HEK293 (cell line): ENCODE data around the gene JUP.

Experiments used
- BCL11A ChIP-seq: fragments of 450-650 bp; formaldehyde crosslinking; IDR thresholded peaks from 2 replicates; pipeline ENCODE4 v1.5.1; 2016; ENCODE audit warnings: low read depth, missing biosample characterization, missing genetic modification characterization
- EGR2 ChIP-seq: fragments of 450-650 bp; formaldehyde crosslinking; IDR thresholded peaks from 2 replicates; pipeline ENCODE4 v1.5.1; 2016; ENCODE audit warnings: low read depth, missing biosample characterization, missing genetic modification characterization
- KLF9 ChIP-seq: fragments of 450-650 bp; formaldehyde crosslinking; IDR thresholded peaks from 2 replicates; pipeline ENCODE4 v1.5.1; 2016; ENCODE audit warnings: missing biosample characterization, missing genetic modification characterization, low read depth
- PRDM1 ChIP-seq: fragments of 450-650 bp; formaldehyde crosslinking; IDR thresholded peaks from 2 replicates; pipeline ENCODE4; 2016; ENCODE audit warnings: missing biosample characterization, missing genetic modification characterization
- REST ChIP-seq: fragments of 450-650 bp; formaldehyde crosslinking; IDR thresholded peaks from 2 replicates; pipeline ENCODE4 v1.5.1; 2016; ENCODE audit warnings: missing biosample characterization, missing genetic modification characterization
- YY1 ChIP-seq: fragments of 450-650 bp; formaldehyde crosslinking; IDR thresholded peaks from 2 replicates; pipeline ENCODE4 v1.5.1; 2018; ENCODE audit warnings: missing biosample characterization, missing genetic modification characterization
- ZBTB17 ChIP-seq: fragments of 450-650 bp; formaldehyde crosslinking; IDR thresholded peaks from 2 replicates; pipeline ENCODE4 v1.5.1; 2016; ENCODE audit warnings: missing biosample characterization, missing genetic modification characterization
- ZNF114 ChIP-seq: fragments of 450-650 bp; formaldehyde crosslinking; IDR thresholded peaks from 2 replicates; pipeline ENCODE4 v1.5.0; 2017; ENCODE audit warnings: missing biosample characterization, missing genetic modification characterization
- ZNF121 ChIP-seq: fragments of 450-650 bp; formaldehyde crosslinking; IDR thresholded peaks from 2 replicates; pipeline ENCODE4 v1.5.1; 2016; ENCODE audit warnings: missing biosample characterization, missing genetic modification characterization
- ZNF37A ChIP-seq: fragments of 450-650 bp; IDR thresholded peaks from 2 replicates; pipeline ENCODE4 v1.5.1; 2018; ENCODE audit warnings: missing biosample characterization, missing genetic modification characterization
- ZNF501 ChIP-seq: fragments of 450-650 bp; formaldehyde crosslinking; IDR thresholded peaks from 2 replicates; pipeline ENCODE4 v1.5.1; 2016; ENCODE audit warnings: missing biosample characterization, missing genetic modification characterization
- ZSCAN30 ChIP-seq: fragments of 450-650 bp; IDR thresholded peaks from 2 replicates; pipeline ENCODE4 v1.5.1; 2018; ENCODE audit warnings: missing biosample characterization, mild to moderate bottlenecking, missing genetic modification characterization, moderate library complexity
- TF ChIP-seq, protein P1 (sequence below): fragments of 450-650 bp; formaldehyde crosslinking; IDR thresholded peaks from 2 replicates; pipeline ENCODE4 v1.5.1; 2016; ENCODE audit warnings: missing biosample characterization, missing genetic modification characterization

DNA sequence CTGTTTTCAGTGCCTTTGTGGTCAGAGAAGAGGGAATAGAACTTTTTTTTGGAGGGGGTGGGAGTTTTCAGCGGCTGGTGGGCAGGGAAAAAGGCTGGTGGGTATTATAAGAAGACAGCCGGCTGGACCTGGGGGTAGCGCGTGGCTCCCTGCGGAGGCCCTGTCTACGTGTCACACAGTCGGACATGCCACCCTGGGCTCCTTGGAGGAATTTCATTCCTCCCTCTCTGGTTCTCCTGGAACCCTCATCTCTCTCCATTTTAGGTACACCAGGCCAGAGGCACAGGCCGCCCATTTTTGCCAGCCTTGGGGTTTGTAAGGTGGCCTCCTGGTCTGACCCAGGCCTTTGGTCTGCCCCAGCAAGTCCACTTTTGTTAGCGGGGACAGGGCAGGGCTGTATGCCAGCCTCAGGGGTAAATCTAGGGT, 27.2 kb upstream of the JUP start:
- no peak for TF ChIP-seq ZNF121 (tag by site-specific recombination)
- TF ChIP-seq, protein P1, sequence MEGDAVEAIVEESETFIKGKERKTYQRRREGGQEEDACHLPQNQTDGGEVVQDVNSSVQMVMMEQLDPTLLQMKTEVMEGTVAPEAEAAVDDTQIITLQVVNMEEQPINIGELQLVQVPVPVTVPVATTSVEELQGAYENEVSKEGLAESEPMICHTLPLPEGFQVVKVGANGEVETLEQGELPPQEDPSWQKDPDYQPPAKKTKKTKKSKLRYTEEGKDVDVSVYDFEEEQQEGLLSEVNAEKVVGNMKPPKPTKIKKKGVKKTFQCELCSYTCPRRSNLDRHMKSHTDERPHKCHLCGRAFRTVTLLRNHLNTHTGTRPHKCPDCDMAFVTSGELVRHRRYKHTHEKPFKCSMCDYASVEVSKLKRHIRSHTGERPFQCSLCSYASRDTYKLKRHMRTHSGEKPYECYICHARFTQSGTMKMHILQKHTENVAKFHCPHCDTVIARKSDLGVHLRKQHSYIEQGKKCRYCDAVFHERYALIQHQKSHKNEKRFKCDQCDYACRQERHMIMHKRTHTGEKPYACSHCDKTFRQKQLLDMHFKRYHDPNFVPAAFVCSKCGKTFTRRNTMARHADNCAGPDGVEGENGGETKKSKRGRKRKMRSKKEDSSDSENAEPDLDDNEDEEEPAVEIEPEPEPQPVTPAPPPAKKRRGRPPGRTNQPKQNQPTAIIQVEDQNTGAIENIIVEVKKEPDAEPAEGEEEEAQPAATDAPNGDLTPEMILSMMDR (tag by site-specific recombination), result no peak
- no peak for TF ChIP-seq ZBTB17 (tag by site-specific recombination)
- no peak for TF ChIP-seq BCL11A (tag by site-specific recombination)
- no peak for TF ChIP-seq ZNF114 (tag by site-specific recombination)
- TF ChIP-seq KLF9 (tag by site-specific recombination), result no peak
- no peak for TF ChIP-seq ZSCAN30 (tag by site-specific recombination)
- no peak for TF ChIP-seq ZNF501
- no peak for TF ChIP-seq PRDM1 (tag by site-specific recombination)
- TF ChIP-seq ZNF37A (tag by site-specific recombination), result no peak
- TF ChIP-seq EGR2 (tag by site-specific recombination), result no peak; the same call in 1 of the 2 replicates
- no peak for TF ChIP-seq YY1 (tag by site-specific recombination)
- TF ChIP-seq REST (tag by site-specific recombination), result no peak
